Hematopoietic multipotent progenitor cell treated with erythropoietin and hydrocortisone succinate and interleukin-3 and kit ligand, for 4 days (in vitro differentiated cells): ENCODE data around the gene ZC3H4.
A peak's percentile ranks its signal among the peaks of the same experiment; 100 is the strongest.
"Not testable (repeated sequence)": the region's sequence is repeated elsewhere in the genome, so short reads cannot be mapped to it uniquely, and the experiment has no call there.

Experiments
- DNase-seq: peaks from one replicate; pipeline ENCODE4 v3.0.0-alpha.2; 2015

The ZC3H4 gene

DNA sequence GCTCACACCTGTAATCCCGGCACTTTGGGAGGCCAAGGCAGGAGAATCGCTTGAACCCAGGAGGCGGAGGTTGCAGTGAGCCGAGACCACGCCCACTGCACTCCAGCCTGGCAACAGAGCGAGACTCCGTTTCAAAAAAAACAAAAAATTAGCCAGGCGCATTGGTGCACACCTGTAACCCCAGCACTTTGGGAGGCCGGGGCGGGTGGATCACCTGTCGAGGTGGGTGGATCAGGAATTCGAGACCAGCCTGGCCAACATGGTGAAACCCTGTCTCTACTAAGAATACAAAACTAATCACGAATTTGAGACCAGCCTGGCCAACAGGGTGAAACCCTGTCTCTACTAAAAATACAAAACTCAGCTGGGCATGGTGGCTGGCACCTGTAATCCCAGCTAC, 35.2 kb downstream of the ZC3H4 start:
- DNase-seq: not testable (repeated sequence)

- no peak for DNase-seq
Observed at GRCh38 chr19:47075941-47076340, 37.6 kb downstream of the ZC3H4 start.

DNA sequence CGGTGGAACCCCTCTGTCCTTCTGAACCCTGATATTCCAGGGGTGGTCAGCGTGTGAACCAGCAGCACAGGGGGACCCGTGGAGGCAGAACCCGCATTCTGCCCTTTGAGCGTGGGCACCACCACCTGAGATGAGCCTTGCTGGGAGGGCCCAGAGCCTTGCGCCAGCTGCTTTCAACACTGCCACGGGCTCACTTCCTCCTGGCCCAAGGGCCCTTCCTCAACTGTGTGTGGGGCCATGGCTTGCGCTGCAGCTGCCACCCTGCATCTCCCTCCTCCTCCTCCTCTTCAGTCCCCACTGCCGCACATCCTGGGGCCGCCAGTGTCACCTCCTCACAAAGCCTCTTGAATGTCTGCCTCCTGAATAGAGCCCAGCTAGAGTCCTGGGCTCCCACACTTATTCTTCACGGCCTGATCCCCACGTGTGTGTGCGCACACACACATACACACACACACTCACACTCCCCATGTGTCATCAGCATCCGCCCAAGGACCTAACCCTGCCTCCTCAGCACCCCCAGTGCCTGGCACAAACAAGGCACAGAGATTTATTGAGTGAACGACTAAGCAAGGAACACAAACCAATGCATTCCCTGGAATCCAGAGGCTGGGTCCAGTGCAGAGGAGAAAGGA, 38.3 kb downstream of the ZC3H4 start:
- DNase-seq: peak; percentile 67

DNA sequence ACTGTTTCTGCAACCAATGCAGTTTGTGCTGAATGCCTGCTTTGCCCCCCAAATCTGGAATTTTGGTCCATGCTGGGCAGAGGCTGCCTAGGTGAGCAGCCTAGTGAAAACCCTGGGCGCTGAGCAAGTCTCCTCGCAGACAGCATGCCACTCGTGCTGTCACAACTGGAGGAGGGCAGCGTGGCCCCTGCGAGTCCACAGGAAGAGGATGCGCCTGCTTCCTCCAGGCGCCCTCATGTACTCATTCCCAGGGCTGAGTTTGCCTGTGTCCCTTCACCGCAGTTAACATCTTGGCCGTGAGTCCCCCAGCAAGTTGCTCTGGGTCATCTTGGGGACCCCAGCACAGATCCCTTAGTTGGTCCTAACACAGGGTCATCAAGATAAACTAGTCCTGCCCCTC, 39.0 kb downstream of the ZC3H4 start:
- DNase-seq: peak; percentile 47

GRCh38 chr19:47073574-47073973, 40.0 kb downstream of the ZC3H4 start:
- no peak for DNase-seq

DNA sequence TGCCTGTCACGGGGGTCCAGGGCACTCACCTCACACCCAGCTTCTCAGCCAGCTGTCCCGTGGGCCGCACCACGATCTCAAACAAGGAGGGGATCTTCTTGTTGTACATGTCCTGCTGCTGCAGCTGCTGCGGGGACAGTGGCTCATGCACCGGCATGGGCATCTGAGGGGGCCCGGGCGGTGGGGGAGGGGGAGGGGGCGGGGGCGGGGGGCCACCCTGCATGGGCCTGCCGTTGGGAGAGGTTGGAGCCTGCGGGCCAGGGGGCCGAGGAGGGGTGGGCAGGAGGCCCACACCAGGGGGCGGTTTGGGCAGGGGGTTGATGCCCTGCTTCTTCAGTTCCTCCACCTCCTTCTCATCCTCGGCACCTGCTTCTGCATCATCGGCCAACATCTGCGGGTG, 41.3 kb downstream of the ZC3H4 start:
- DNase-seq: no peak

DNA sequence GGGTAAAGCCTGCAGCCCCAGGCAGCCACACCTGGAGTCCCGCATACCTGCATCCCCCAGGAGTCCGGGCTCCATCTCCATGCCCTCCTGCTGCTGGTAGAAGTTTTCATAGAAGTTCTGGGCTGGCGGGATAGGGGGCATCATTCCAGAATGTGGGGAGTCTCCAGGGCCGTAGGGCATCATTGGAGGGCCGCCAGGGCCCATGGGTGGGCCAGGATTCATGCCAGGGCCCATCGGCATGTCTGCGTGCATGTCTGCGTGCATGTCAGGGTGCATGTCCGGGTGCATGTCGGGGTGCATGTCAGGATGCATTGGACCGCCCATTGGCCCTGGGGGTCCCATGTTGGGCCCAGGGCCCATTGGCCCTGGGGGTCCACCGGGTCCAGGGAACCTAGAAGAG, 41.8 kb downstream of the ZC3H4 start:
- DNase-seq: no peak

DNA sequence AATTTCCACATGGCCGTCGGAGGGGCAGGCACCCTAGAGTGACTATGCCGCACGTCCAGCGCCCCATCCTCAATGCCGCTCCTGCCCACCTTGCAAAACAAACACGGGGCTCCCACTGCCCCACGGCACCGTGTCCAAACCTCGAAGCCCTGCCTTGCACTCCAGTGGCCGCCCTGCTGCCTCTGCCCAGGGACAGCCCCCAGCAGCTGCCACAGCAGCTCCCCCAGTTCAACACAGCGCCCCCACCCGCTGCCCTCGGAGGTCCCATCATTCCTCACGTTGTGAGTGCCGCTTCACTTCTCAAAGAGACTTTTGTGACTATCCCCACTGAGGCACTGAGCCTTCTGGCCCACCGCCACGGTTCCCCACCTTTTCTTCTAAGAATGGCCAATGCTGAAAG, 42.8 kb downstream of the ZC3H4 start:
- no peak for DNase-seq

- DNase-seq: no peak
Observed at GRCh38 chr19:47069795-47070194, 43.8 kb downstream of the ZC3H4 start.

- DNase-seq: no peak
Observed at GRCh38 chr19:47068876-47069406, 44.6 kb downstream of the ZC3H4 start.

GRCh38 chr19:47068246-47068645, 45.3 kb downstream of the ZC3H4 start:
- no peak for DNase-seq

DNA sequence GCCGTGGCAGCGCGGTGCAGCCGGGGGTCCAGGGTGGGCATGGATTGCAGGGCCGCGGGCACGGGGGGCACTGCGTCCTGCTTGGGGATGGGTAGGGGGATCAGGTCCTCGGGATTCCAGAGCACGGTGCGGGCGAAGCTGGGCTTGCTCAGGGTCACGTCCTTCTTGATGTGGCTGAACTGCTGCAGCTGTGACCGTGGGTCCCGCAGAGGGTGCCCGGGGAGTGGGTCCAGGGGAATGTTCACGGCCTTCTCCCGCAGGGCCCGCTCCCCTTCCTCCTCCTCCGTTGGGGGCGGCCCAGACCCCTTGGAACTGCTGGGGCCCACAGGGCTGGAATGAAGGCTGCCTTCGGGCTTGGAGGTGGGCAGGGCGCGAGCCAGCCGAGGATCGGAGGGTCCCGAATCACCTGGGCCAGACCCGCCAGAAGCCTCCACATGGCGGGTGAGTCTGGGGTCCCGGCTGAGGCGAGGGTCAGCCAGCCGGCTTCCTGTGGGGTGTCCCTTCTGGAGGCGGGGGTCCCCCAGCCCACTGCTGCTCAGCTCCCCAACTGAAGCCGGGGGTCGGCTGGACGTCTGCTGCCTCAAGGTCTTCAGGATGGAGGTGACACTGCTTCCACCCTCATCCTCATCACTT, 46.2 kb downstream of the ZC3H4 start:
- DNase-seq: no peak

DNA sequence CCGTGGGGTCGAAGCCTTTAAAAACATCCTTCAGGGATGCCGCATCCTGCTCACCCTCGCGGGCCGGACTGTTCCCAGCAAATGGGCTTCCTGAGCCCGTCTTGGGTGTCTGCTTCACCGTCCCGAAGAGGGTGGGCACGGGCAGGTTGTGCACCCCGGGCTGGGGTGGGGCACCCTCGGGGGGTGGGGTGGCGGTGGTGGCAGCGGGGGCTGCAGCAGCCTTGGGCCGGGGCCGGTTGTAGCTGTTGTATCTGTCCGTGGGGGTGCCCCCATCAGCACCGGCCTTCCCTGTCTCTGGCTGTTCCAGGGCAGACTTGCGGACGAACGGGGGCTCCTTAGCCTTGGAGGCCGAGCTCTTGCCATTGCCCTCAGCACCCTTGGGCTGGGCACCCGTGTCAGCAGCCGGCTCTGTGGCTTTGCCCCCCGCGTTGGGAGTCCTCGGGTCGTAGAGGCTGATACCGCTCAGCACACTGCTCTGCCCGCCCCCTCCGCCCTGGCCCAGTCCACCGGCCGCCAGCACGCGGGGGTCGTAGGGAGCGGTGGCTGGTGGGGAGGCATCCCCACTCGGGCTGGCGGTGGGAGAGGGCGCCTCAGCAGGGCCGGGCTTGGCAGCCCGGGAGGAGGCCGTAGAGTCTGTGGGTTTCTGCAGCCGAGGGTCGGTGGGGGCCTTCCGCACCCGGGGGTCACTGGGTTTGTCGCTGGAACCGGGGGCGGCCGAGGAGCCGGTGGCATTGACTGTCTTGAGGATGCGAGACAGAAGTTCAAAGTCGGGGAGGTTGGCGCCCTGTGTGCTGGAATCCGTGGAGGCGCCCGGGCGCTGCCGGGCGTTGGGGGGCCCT, 47.0 kb downstream of the ZC3H4 start:
- DNase-seq: no peak

GRCh38 chr19:47065242-47065641, 48.3 kb downstream of the ZC3H4 start:
- no peak for DNase-seq

GRCh38 chr19:47063874-47064273, 49.7 kb downstream of the ZC3H4 start:
- no peak for DNase-seq

DNA sequence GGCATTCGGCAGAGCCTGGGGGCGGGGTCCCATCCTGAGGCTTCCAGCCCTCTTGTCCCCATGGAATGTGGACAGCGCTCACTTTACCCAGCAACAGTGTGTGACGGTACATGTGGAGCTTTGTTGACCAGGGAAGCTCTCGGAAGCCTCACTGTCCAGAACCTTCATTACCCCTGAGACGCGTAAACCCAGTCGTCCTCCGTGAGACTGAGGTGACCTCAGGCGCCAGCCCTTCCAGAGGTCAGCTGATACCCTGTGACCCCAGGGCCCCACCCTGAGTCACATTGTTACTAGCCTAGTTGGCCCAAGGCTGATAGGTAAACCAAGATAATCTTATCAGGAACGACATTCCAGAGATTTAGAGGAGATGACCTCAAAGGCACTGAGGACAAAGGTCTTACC, 55.0 kb downstream of the ZC3H4 start:
- no peak for DNase-seq

DNA sequence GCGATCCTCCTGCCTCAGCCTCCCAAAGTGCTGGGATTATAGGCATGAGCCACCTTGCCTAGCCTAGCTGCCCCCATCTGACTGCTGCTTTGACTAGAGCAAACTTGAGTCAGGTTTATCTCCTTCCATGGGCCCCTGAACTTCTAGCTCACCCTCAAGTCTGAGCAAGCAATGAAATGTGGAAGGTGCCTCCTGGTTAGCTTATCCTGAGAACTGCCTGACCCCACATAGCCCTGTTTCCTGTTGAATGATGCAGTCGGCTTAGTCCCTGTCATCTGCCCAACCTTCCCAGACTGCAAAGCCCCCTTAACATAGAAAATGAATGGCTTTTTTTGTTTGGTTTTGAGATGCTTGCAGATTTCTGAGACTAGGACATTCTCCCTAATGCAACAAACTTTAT, 56.2 kb downstream of the ZC3H4 start:
- DNase-seq: no peak

- no peak for DNase-seq
Observed at GRCh38 chr19:47056411-47056810, 57.2 kb downstream of the ZC3H4 start.

GRCh38 chr19:47050562-47050961, 63.0 kb downstream of the ZC3H4 start:
- not testable (repeated sequence) for DNase-seq

DNA sequence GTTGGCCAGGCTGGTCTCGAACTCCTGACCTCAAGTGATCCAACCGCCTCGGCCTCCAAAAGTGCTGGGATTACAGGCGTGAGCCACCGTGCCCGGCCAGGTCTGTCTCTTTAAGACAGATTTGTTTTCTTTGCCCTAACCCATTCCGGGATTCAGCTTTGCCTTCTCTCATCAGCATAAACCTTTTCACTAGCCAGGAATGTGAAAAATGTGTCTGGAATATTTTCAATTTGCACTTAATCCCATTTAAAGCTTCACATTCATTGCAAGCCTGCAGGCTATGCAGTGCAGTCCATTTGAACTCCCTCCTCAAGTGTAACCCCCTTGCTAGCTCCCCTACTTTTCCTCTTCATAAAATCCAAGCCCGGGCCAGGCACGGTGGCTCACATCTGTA, 64.3 kb downstream of the ZC3H4 start:
- no peak for DNase-seq

DNA sequence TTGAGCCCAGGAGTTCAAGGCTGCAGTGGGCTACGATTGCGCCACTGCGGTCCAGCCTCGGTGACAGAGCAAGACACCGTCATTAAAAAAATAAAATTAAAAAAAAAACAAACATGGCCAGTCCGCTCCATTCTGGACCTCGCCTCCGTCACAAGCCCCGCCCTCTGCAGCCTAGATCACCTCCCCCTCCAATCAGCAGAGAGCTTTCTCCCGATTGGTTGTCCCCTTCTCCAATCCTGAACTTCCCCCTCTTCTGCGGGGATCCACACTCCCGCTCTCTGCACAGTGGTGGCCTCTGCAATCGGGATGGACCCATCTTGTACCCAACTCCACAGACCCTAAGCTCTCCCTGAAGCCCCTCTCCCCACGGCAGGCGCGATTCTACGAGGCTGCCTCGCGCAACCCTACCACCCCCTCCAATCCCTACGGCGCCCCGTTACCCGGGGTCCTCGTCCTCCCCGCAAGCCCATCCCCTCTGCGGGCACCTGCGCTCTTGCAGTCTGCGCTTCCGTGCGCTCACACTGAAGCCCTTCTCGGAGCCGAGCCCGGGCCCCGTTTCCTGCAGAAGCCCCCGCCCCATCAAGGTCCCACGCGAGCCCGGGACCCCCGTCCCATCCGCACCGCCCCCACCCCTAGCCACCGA, 65.7 kb downstream of the ZC3H4 start:
- DNase-seq: peak; percentile 94

DNA sequence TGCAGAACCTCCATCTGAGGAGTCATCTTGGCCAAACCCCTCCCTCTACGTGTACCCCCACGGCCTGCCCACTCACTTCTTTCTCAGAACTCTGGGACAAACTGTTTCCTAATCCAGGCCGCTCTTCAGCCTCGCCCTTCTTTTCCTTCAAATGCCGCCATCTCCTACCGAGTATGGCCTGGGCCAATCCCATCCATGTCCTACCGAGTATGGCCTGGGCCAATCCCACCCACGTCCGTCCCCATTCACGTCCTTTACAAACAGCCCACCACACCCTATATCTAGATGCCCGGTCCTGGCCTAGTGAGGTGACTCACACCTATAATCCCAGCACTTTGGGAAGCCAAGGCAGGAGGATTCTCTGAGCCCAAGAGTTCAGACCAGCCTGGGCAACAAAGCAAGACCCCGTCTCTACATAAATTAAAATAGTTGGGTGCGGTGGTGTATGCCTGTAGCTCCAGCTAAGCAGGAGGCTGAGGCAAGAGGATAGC, 66.3 kb downstream of the ZC3H4 start:
- no peak for DNase-seq

DNA sequence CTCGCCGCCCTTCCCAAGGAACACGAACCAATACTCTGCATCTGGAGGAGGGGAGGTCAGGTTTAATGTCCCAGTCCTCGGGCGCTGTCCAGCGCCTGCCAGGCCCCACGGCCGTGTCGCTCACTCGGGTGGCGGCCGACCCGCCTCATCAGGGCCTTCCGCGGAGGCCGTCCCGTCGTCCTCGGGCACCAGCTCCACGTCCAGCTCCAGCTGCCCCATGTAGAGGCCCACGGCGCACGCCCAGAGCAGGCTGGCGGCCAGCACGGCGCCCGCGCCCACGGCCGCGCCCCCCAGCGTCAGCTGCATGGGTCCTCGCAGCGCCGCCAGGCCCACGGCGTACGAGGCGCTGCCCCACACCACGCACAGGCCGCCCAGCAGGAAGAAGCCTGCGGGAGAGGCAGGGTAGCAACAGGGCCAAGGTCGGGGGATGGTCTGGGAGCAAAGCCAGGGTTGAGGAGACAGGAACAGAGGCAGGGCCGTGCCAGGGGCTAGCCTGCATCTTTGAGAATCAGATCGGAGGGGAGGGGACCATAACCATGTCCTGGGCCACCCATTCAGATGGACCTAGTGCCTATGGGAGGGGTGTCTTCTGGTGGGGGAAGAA, 67.6 kb downstream of the ZC3H4 start:
- DNase-seq: no peak
